GM12864 (cell line): ENCODE results near the gene SP140.
A peak's percentile ranks its signal among the peaks of the same experiment; 100 is the strongest.

Experiments used
- DNase-seq: peaks from one replicate; pipeline ENCODE4 v3.0.0-alpha.2; 2011; ENCODE audit warnings: low read depth
- H3K4me3 ChIP-seq: 2 replicates; pipeline ENCODE4 v1.5.1; 2011; ENCODE audit warnings: mild to moderate bottlenecking, low read depth, low read length, control low read depth
- CTCF ChIP-seq: IDR thresholded peaks from 2 replicates; pipeline ENCODE4 v1.5.1; 2011; ENCODE audit warnings: low read depth, mild to moderate bottlenecking, moderate library complexity, low read length, control low read depth, inconsistent platforms; ENCODE audit errors: missing control alignments

Gene SP140

GRCh38 chr2:230324503-230324902, 99.0 kb downstream of the SP140 start:
- TF ChIP-seq CTCF = no peak
- H3K4me3 ChIP-seq = no peak overlapping the region
- DNase-seq = no peak

GRCh38 chr2:230325316-230326243, 100.0 kb downstream of the SP140 start:
- TF ChIP-seq CTCF = no peak
- peak overlapping the region; percentile 73; the same call in 1 of the 2 replicates for H3K4me3 ChIP-seq
- DNase-seq = no peak

GRCh38 chr2:230326453-230327417, 101.2 kb downstream of the SP140 start, which contains the start of gene SP140L:
TSS of gene SP140L (plus strand) at chr2:230327193. CDS start at chr2:230327270, 77 bp downstream.
- TF ChIP-seq CTCF = no peak
- peak within 1 kb of the TSS; percentile 73 for H3K4me3 ChIP-seq
- no peak for DNase-seq

GRCh38 chr2:230327418-230328154, 102.0 kb downstream of the SP140 start:
- H3K4me3 ChIP-seq = peak overlapping the region; percentile 73
- TF ChIP-seq CTCF = no peak
- no peak for DNase-seq

- no peak for DNase-seq
- peak overlapping the region; percentile 73; the same call in 1 of the 2 replicates for H3K4me3 ChIP-seq
- no peak for TF ChIP-seq CTCF
These were observed 102.6 kb downstream of the SP140 start for GRCh38 chr2:230328155-230328458.

GRCh38 chr2:230329946-230330605, 104.5 kb downstream of the SP140 start:
- DNase-seq = no peak
- TF ChIP-seq CTCF = no peak
- no peak overlapping the region for H3K4me3 ChIP-seq
